Heart right ventricle (tissue), 16 donors: ENCODE measurements around the gene IKZF3. TPM values are rescaled to one million over a fixed set of nuclear protein-coding genes. Genes with fewer than 3 reads are reported as not detected.

Source experiments
- ATAC-seq, 8 donors: fragments of 200-7000 bp; cut with Tn5 transposase; one replicate each; pipeline ENCODE4 v1.9.1; 2020; ENCODE audit warnings: mild to moderate bottlenecking in 8 of 8, moderate library complexity in 8 of 8, moderate number of reproducible peaks in 1 of 8
- DNase-seq, 2 donors: peaks; one replicate each; pipeline ENCODE4 v3.0.0-alpha.2; 2020
- H3K27ac ChIP-seq, 10 donors: fragments of 200-600 bp; sonication (generic) in 2 of 10; one replicate each; pipeline versions ENCODE4 v1.5.0 to v1.8.0; 2020 to 2022; ENCODE audit warnings: mild to moderate bottlenecking in 3 of 10
- H3K27me3 ChIP-seq, 7 donors: fragments of 200-600 bp; one replicate each; pipeline ENCODE4 v1.8.0; 2021 to 2022; ENCODE audit warnings: mild to moderate bottlenecking in 2 of 7
- H3K36me3 ChIP-seq, 9 donors: fragments of 200-600 bp; sonication (generic) in 1 of 9; one replicate each; pipeline versions ENCODE4 v1.5.0 to v1.8.0; 2020 to 2022; ENCODE audit warnings: mild to moderate bottlenecking in 2 of 9
- H3K4me1 ChIP-seq, 9 donors: fragments of 200-600 bp; sonication (generic) in 1 of 9; one replicate each; pipeline versions ENCODE4 v1.5.0 to v1.8.0; 2020 to 2022; ENCODE audit warnings: mild to moderate bottlenecking in 4 of 9
- H3K4me3 ChIP-seq, 10 donors: fragments of 200-600 bp; sonication (generic) in 2 of 10; one replicate each; pipeline versions ENCODE4 v1.5.0 to v1.8.0; 2020 to 2022; ENCODE audit warnings: mild to moderate bottlenecking in 7 of 10, moderate library complexity in 2 of 10
- H3K9me3 ChIP-seq, 11 donors: fragments of 200-600 bp in 10 of 11; sonication (generic) in 2 of 11; one replicate each; pipeline versions ENCODE4 v1.5.0 to v1.8.0; 2013 to 2022; ENCODE audit warnings: mild to moderate bottlenecking in 2 of 11, control low read depth in 1 of 11, moderate library complexity in 1 of 11
- CTCF ChIP-seq, 9 donors: fragments of 200-600 bp; sonication (generic) in 2 of 9; IDR thresholded peaks; one replicate each; pipeline versions ENCODE4 v1.5.0 to v1.8.0; 2021 to 2022; ENCODE audit warnings: antibody characterized with exemption in 9 of 9, mild to moderate bottlenecking in 5 of 9, moderate library complexity in 1 of 9
- WGBS, 2 donors: extraction: QIAGEN DNeasy Blood & Tissue Kit; methylation state at CpG; one replicate each; pipeline ENCODE4 v1.1.7; 2013; ENCODE audit warnings: inconsistent platforms in 1 of 2; 5-methylcytosine and 5-hydroxymethylcytosine counted together
- intact Hi-C, 10 donors: fragments of 100-400 bp; cut with DNase I; formaldehyde crosslinking; loops; one replicate each; pipeline versions ENCODE4 v1.11.1 to v1.14.2; 2022
- polyA plus RNA-seq, 2 donors: library from polyadenylated mRNA; stranded (reverse); fragments of 200-250 nt; gene quantifications; one replicate each; pipeline ENCODE4 v1.2.3, GENCODE V29; 2013
- total RNA-seq, 10 donors: library from RNA; stranded (reverse); fragmentation: NEBNext Ultra II Directional in 3 of 10; extraction: Animal tissue kit (Norgen Biotek cat#: 25700) in 3 of 10; gene quantifications; one replicate each; pipeline versions ENCODE4 v1.2.1 to v1.2.4, GENCODE V29; 2021 to 2023
- donor health status: Arrhythmogenic right ventricular cardiomyopathy.
- donor health status: ischemic (EF 13 %, LVEDD 7.1; RV severe dilation, severe dysfunction).
- donor health status: healthy with polysubstance abuse.
- donor health status: DM: no; HTN: yes; CAD: no.
- donor health status: DM: no; HTN: no; CAD: no.
- donor health status: ischemic (EF 25% LVEDD 6.9; RV normal size, moderate dysfunction).
- donor health status: ischemic (EF 25% LVEDD 5.7; RV mildly dilated, moderate dysfunction).
- donor health status: healthy.
- donor health status: DM: yes; HTN: yes; CAD: no.
- donor health status: Ischemic cardiomyopathy.
- donor health status: ischemic (EF 35%, LVEDD 5.7; RV mildly dilated, moderate dysfunction).
- donor health status: nonischemic (EF 11% LVEDD 7.7; RV severe dilation, severe dysfunction).
- donor health status: DM: yes; HTN: yes; CAD: no.
- donor health status: PGD.
- donor health status: ischemic (EF 29% LVEDD 5.4; RV normal size, mild dysfunction).
- donor health status: nonischemic (EF 23%, LVEDD 6.1; RV moderate dilation, normal function).

IKZF3 gene
- total and polyA plus RNA-seq, 12 donors = 0.06 to 5.0 (median 0.26) TPM

GRCh38 chr17:39834017-39834416, 30.1 kb downstream of the IKZF3 start:
- Histone ChIP-seq H3K4me3 (no peak overlapping the region), H3K27ac (no peak overlapping the region), H3K4me1 (no peaks in the 10 kb centered on the region), H3K9me3 (peaks cover 0 to 33% (median 12%) of the 10 kb centered on the region in 11 donors), H3K27me3 (peaks cover 0 to 8% (median 0%) of the 10 kb centered on the region in 7 donors), H3K36me3 (peaks cover 0 to 4% (median 0%) of the 10 kb centered on the region in 9 donors)
- DNase-seq (no peak), ATAC-seq (no peak)
- intact Hi-C loops = no loop called here
- no peak for TF ChIP-seq CTCF (IDR thresholded peaks at IDR 0.05)

GRCh38 chr17:39831588-39831987, 32.5 kb downstream of the IKZF3 start:
- no peak for ATAC-seq
- 77 to 83% methylated on average over 2 of the region's 2 CpGs for WGBS, 2 donors
- Histone ChIP-seq H3K4me1 (no peaks in the 10 kb centered on the region), H3K27me3 (peaks cover 0 to 19% (median 5%) of the 10 kb centered on the region in 7 donors), H3K36me3 (peaks cover 0 to 7% (median 0%) of the 10 kb centered on the region in 9 donors), H3K27ac (no peak overlapping the region), H3K9me3 (peaks cover 0 to 9% (median 0%) of the 10 kb centered on the region in 11 donors), H3K4me3 (no peak overlapping the region)
- TF ChIP-seq CTCF (IDR thresholded peaks at IDR 0.05) = no peak
- DNase-seq = no peak
- intact Hi-C loops = no loop called here

GRCh38 chr17:39828443-39828842, 35.7 kb downstream of the IKZF3 start:
- no peak for TF ChIP-seq CTCF (IDR thresholded peaks at IDR 0.05)
- intact Hi-C loops = no loop called here

GRCh38 chr17:39826334-39826733, 37.8 kb downstream of the IKZF3 start:
- ATAC-seq (no peak), DNase-seq (no peak)
- Histone ChIP-seq H3K9me3 (peaks cover 0 to 26% (median 5%) of the 10 kb centered on the region in 11 donors), H3K36me3 (peaks cover 0 to 15% (median 0%) of the 10 kb centered on the region in 9 donors), H3K4me1 (no peaks in the 10 kb centered on the region), H3K27me3 (peaks cover 0 to 32% (median 5%) of the 10 kb centered on the region in 7 donors), H3K27ac (no peak overlapping the region), H3K4me3 (no peak overlapping the region)
- intact Hi-C loops = no loop called here
- TF ChIP-seq CTCF (IDR thresholded peaks at IDR 0.05) = no peak
- 91% methylated on average over 2 of the region's 2 CpGs for WGBS, 2 donors

More at GRCh38 chr17:39828443-39828842, 35.7 kb downstream of the IKZF3 start:
- Histone ChIP-seq H3K4me1 (no peaks in the 10 kb centered on the region), H3K27me3 (peaks cover 0 to 29% (median 5%) of the 10 kb centered on the region in 7 donors), H3K4me3 (no peak overlapping the region), H3K27ac (no peak overlapping the region), H3K9me3 (peaks cover 0 to 17% (median 3%) of the 10 kb centered on the region in 11 donors), H3K36me3 (peaks cover 0 to 13% (median 0%) of the 10 kb centered on the region in 9 donors)
- ATAC-seq (no peak), DNase-seq (no peak)
- WGBS, 2 donors = 89% methylated on average over 4 of the region's 4 CpGs
